HFF-Myc (cell line): ENCODE data around the gene KCTD7.
"Not testable (repeated sequence)": the region's sequence is repeated elsewhere in the genome, so short reads cannot be mapped to it uniquely, and the experiment has no call there.

Experiments
- DNase-seq: peaks from one replicate; pipeline ENCODE4 v3.0.0-alpha.2; 2011; ENCODE audit warnings: low read depth; ENCODE audit errors: extremely low read depth
- H3K4me3 ChIP-seq: replicated peaks from 2 replicates; pipeline ENCODE4 v1.5.1; 2011; ENCODE audit warnings: low read depth, mild to moderate bottlenecking, control low read depth, low read length
- CTCF ChIP-seq: IDR thresholded peaks from 2 replicates; pipeline ENCODE4 v1.5.1; 2012; ENCODE audit warnings: mild to moderate bottlenecking, low read depth, low read length, control low read depth; ENCODE audit errors: missing control alignments

The KCTD7 gene

GRCh38 chr7:66671034-66671433, 42.4 kb downstream of the KCTD7 start:
- no peak for TF ChIP-seq CTCF
- no peak overlapping the region for H3K4me3 ChIP-seq
- DNase-seq: no peak

GRCh38 chr7:66671486-66671885, 42.8 kb downstream of the KCTD7 start:
- H3K4me3 ChIP-seq, DNase-seq: not testable (repeated sequence)

- not testable (repeated sequence) for H3K4me3 ChIP-seq
These were observed 43.9 kb downstream of the KCTD7 start for GRCh38 chr7:66672432-66673123.

GRCh38 chr7:66673124-66673640, 44.5 kb downstream of the KCTD7 start:
- H3K4me3 ChIP-seq, DNase-seq: not testable (repeated sequence)

More at GRCh38 chr7:66672432-66673123, 43.9 kb downstream of the KCTD7 start:
- not testable (repeated sequence) for DNase-seq

- DNase-seq: no peak
- no peak overlapping the region for H3K4me3 ChIP-seq
- no peak for TF ChIP-seq CTCF
These were observed 51.1 kb downstream of the KCTD7 start for GRCh38 chr7:66679633-66680244.

GRCh38 chr7:66681491-66682349, 53.0 kb downstream of the KCTD7 start:
- TF ChIP-seq CTCF: no peak
- DNase-seq: peak; percentile 63
- peak overlapping the region; percentile 82 for H3K4me3 ChIP-seq

- H3K4me3 ChIP-seq: peak overlapping the region; percentile 82
- TF ChIP-seq CTCF: no peak
- DNase-seq: no peak
These were observed 53.8 kb downstream of the KCTD7 start for GRCh38 chr7:66682350-66683093.

- peak overlapping the region; percentile 82 for H3K4me3 ChIP-seq
- DNase-seq: not testable (repeated sequence)
These were observed 54.6 kb downstream of the KCTD7 start for GRCh38 chr7:66683094-66683769.
